Hematopoietic multipotent progenitor cell treated with erythropoietin and hydrocortisone succinate and interleukin-3 and kit ligand, for 8 days (in vitro differentiated cells): ENCODE measurements around the gene CCDC7.
"Not testable (repeated sequence)": the region's sequence is repeated elsewhere in the genome, so short reads cannot be mapped to it uniquely, and the experiment has no call there.

ENCODE experiments used
- DNase-seq: peaks from one replicate; pipeline ENCODE4 v3.0.0-alpha.2; 2015

Gene CCDC7

DNA sequence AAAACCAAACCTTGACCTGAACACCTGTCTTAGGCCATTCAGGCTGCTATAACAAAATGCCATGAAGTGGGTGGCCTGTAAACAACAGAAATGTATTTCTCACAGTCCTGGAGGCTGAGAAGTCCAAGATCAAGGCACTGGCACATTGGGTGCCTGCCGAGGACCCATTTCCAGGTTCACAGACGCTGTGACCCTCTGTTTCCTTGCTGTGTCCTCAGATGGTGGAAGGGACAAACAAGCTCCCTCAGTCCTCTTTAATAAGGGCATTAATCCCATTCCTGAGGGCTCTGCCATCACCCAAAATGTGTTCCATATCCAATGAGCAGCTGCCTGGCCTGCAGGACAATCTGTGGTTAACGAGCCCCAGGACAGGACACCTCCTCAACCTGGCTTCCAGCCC, 444.5 kb downstream of the CCDC7 start:
- no peak for DNase-seq

DNA sequence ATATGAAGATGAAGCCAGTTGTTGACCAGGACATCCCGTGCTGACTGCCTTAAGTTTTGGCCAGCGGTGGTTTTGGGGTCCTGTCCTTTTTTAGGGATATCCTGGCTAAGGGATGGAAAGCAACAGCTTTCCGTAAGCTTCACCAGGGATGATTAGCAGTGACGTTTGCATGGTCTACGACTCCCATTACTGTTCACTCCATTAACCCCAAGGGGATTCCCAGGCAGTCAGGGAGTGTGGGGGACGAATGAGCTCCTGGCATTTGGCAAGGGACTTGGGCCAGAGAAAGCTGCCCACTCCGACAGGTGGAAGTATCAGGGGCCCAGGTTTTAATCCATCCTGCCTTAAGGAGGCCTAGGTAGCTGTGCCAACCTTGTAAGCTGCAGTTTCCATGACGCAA, 445.3 kb downstream of the CCDC7 start:
- DNase-seq = no peak

DNA sequence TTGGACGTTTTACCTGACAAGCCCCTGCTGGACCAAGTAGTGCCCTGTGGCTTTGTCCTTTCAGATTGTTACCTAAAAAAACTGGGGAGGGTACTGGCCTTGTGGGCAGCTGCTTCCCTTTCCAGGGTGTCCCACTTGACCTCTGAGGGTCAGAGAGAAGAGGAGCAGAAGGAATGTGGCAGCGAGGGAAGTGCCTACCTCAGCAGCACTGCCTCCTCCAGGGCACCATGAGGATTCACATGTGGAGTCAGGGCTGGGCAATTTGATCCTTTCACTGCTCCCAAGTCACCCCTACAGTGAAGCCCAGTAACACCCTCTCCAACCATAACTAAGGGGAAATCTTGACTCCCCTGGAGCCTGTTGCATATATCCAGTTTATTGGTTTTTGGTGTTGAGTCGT, 447.5 kb downstream of the CCDC7 start:
- peak; percentile 33 for DNase-seq

DNA sequence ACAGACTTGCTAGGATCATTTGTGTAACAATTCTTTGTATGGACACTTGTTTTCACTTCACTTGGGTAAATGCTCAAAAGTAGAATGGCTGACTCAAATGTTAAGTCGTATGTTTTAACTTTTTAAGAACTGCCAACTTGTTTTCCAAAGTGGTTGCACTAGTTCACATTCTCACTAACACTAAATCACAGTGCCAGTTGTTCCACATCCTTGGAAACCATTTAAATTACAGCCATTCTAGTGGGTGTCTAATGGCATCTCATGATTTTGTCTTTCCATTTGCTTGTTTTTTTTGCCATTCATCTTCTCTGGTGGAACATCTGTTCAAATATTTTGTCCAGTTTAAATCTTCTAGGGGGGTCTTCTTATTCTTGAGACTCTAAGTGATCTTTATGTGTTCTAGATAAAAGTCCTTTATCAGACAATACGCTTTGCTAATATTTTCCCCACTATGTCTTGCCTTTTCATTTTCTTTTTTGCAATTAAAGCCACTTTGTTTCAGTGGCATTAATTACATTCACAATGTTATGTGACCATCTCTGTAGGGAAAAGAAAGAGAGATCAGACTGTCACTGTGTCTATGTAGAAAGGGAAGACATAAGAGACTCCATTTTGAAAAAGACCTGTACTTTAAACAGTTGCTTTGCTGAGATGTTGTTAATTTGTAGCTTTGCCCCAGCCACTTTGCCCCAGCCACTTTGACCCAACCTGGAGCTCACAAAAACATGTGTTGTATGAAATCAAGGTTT, 448.1 kb downstream of the CCDC7 start:
- DNase-seq = no peak

DNA sequence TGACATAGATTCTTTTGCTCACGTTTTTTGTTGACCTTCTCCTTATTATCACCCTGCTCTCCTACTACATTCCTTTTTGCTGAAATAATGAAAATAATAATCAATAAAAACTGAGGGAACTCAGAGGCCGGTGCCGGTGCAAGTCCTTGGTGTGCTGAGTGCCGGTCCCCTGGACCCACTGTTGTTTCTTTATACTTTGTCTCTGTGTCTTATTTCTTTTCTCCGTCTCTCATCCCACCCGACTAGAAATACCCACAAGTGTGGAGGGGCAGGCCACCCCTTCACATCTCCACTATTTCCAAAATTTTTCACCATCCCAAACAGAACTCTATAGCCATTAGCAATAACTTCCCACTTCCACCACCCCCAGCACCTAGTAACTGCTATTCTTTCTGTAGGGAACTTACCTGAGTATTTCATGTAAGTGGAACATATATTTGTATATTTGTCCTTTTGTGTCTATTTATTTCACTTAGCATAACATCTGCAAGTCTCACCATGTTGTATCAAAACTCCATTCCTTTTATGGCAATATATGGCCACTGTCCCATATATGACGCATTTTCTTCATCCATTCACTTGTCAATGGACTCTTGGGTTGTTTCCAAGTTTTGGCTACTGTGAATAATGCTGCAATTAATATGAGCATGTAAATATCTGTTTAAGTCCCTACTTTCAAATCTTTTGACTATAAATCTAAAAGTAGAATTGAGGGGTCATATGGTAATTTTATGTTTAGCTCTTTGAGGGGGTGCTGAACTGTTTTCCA, 449.4 kb downstream of the CCDC7 start:
- not testable (repeated sequence) for DNase-seq

DNA sequence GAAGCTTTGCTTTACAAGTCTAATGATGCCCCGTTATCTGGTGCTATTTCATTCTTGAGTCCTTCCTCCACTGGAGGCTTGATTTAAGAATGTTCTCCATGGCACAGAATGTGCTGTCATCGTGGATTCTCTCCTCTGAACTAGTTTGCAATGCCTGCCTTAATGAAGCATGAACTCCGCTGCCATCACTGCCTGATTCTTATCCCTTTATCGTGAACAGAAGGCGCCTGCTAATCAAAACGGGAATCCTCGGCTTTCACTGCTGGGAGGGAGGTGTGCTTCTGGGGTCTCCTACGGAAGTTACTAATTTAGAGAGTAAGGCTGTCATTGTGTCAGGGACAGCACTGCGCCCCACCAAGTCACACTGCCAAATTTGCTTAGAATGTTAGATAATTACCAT, 455.9 kb downstream of the CCDC7 start:
- no peak for DNase-seq

DNA sequence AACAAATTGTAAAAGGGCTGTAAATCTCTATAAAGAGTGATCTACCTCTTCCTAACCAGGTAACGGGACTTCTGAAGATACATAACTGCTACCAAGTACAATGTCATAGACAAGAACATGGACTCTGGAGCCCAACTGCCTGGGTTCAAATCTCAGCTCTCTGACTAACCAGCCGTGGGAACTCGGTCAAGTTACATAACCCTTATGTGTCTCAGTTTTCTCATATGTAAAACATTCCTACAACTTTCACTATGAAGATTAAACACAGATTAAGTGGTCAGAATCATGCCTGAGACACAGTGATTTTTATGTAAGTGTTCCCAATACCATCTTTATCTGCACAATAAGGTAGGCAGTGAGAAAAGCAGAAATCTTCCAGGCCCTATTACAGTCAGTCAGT, 459.5 kb downstream of the CCDC7 start:
- no peak for DNase-seq

DNA sequence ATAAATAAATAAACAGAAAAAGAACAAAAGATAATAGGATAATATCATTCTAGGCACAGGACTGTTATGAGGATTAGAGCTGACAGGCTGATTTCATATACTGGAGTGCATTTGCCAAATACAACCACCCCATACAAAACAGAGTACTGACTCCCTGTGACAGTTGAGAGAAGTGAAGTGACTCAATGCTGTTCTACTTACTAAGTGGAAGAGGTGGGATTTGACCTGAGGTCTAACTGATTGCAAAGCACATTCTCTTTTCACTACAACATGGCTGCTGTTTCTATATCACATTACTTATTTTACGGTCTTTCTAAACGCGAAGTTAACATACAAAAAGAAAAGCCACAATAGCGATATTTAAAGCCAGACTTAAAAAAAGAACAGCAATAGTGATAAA, 460.7 kb downstream of the CCDC7 start:
- no peak for DNase-seq

DNA sequence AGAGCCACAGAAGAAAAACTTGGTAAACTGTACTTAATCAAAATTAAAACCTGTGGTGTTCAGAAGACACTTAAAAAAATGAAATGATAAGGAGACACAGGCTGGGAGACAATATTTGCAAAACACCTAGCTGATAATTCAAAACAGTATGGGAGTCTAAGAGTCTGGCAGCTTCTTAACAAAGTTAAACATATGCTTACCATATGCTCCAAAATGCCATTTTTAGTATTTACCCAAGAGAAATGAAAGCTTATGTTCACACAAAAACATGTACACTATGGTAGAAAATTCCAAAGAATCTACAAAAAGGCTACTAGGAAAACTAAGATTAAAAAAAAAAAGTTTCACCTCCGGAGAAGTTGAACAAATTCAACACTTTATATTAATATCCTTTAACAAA, 463.5 kb downstream of the CCDC7 start:
- DNase-seq = no peak

DNA sequence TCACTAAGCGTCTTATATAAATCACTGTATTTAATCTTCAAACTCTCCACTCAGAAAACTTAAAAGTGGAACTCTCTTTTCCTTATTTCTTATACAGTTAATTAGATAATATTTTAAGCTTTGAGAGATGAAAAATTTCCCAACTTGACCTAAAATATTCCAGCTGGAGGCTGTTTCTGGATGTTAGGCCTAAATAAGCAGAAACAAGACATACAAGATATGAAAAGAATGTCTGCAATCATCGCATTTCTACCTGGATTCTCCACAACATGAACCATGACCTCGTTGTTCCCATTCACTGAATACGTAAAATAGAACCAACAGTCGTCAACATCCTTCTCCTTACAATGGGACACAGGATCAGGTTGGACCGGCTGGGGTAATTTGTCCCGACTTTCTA, 464.0 kb downstream of the CCDC7 start:
- not testable (repeated sequence) for DNase-seq

DNA sequence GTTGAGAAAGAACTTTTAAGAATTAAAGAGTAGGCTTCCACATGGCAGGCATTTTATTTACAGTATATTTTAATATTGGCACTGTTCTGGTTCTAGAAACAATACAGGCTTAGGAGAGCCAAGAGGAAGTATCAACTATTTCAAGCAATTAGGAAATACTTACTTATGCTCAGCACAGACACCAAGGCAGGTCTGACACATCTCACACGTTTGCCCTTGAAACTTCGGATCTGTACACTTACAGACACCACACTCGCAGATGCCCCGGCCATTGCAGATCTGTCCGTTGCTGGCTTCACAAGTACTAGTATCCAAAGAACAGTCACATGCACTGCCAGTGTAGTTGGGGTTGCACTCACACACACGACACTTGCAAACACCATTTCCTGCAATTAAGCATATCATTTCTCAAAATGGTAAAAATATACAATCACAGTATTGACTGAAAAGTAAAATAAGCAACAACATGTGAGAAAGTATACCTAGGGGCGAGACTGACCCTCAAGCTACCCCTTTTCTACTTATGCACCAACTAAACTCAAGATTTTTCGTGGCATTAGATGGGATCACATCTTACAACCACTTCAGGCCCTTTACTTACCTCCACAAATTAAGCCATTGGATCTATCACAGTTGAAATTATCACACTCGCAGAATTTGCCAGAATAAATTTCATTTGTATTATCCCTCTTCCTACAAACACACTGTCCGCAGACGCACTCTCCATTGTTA, 465.5 kb downstream of the CCDC7 start:
- no peak for DNase-seq

DNA sequence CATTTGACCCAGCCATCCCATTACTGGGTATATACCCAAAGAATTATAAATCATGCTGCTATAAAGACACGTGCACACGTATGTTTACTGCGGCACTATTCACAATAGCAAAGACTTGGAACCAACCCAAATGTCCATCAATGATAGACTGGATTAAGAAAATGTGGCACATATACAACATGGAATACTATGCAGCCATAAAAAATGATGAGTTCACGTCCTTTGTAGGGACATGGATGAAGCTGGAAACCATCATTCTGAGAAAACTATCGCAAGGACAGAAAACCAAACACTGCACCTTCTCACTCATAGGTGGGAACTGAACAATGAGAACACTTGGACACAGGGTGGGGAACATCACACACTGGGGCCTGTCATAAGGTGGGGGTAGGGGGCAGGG, 471.9 kb downstream of the CCDC7 start:
- not testable (repeated sequence) for DNase-seq

DNA sequence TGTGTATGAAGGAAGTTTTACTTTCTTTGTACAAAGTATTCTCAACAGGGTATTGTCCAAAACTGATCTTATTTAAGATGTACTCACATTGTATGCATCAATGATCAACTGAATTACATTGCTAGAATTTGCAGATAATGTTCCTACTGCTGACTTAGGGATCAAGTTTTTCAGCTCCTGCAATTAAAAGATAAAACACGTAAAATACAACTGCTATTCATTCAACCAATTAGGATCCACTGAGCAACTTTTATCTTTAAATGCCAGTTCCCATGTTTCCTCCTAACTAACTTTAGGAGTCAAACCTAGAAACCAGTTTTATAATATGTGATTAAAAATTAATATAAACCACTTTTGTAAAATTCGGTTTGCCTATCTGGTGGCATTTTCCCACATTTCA, 476.2 kb downstream of the CCDC7 start:
- peak; percentile 94 for DNase-seq

DNA sequence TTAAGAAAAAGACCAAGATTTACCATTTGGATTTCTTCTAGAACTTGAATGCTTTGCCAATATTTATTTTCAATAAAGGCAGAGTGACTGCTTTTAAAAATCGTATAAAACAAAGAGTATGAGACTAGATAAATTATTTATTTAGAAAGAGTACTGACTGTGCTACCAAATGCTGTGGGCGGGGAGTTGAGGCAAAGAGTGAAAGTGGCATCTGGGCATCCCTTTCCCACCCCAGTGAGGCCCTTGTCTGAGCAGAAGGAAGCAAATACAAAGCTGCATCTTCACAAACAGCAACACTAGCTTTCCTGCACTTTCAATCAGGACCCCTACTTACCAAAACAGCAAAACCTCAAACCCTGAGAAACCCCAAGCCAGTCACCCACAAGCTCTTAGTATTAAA, 477.2 kb downstream of the CCDC7 start:
- DNase-seq = no peak

DNA sequence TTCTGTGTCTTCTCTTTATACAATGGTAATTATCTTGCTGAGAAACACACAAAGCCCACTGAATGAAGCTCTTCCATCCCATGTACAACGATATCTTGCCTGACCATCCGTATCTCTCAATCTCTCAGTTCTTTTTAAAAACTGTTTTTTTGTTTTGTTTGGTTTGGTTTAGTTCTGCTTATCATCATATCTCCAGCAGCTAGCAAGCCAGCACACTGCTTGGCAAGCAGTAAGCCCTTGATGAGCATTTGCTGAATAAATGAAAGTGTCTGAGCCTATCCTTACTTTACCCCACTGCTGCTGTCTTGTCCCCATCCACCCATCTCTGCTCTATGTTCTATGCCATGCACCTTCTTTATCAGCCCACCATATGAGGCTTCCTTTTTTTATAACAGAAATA, 477.9 kb downstream of the CCDC7 start:
- DNase-seq = peak; percentile 86
